Measurements from ENCODE around the gene HECTD3. TPM values are rescaled to one million over a fixed set of nuclear protein-coding genes. Genes with fewer than 3 reads are reported as not detected.
A peak's percentile ranks its signal among the peaks of the same experiment; 100 is the strongest.

Gene HECTD3
- polyA plus RNA-seq, 4 donors: 54.2 to 148 (median 81.9) TPM

DNA sequence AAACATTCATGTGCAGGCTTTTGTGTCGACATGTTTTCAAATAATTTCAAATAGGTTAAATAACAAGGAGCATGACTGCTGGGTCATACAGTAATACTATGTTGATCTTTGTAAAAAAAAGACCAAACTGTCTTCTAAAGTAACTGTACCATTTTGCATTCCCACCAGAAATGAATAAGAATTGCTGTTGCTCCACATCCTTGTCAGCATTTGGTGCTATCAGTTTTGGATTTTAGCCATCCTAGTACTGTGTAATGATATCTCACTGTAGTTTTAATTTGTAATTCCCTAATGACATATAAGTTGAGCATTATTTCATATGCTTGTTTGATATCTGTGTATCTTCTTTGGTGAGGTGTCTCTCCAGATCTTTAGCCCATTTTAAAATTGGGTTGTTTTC, 12.5 kb upstream of the HECTD3 start:
- WGBS, 3 donors: 91 to 95% (median 94%) methylated on average over 1 of the region's 1 CpG
- Histone ChIP-seq H3K27me3 (ENCODE audit: control insufficient read depth in 3 of 3, insufficient read depth in 3 of 3, low read length in 3 of 3) (no peaks in the 10 kb centered on the region), H3K4me3 (ENCODE audit: low read depth in 1 of 3, low read length in 3 of 3) (no peak overlapping the region), H3K4me1 (ENCODE audit: control insufficient read depth in 3 of 3, insufficient read depth in 2 of 3, low read depth in 1 of 3, low read length in 2 of 3) (no peaks in the 10 kb centered on the region), H3K36me3 (ENCODE audit: control insufficient read depth in 3 of 3, insufficient read depth in 2 of 3, low read depth in 1 of 3, low read length in 3 of 3) (peaks cover 0 to 12% (median 0%) of the 10 kb centered on the region in 3 donors), H3K9me3 (ENCODE audit: control insufficient read depth in 2 of 2, insufficient read depth in 1 of 2, low read depth in 1 of 2, low read length in 1 of 2) (no peaks in the 10 kb centered on the region), H3K27ac (ENCODE audit: low read depth in 1 of 3, low read length in 2 of 3) (no peak overlapping the region)
- DNase-seq (no peak), FAIRE-seq (no peak)

DNA sequence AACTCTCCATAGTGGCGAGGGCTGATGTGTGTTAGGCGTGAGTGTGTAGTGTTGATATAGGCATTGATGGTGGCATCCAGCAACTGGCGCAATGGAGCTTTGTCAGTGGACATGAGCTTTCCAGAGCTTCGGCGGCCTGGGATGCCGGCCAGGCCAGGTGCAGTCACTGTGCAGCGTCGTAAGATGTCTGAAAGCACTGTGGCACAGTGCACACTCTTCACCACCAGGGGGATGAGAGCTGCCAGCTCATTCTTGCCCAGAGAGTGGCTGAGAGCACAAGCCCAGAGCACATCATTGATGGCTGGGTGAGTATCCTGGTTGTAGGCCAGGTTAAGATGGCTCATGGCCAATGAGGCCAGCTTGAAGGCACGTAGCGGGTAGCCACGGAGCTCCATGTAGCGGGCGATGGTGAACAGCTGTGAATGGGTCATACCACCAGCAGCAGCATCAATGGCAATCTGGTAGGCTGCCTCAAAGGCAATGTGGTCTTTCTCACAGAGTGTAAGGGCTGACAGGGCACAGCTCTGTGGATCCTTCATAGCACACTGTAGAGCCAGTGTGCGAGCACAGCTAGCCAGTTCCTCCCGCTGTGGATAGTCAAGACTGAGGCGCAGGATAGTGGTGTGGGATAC, 7.6 kb upstream of the HECTD3 start:
- DNase-seq (peak; percentile 75 to 80), FAIRE-seq (no peak)
- H3K36me3 ChIP-seq (ENCODE audit: control insufficient read depth in 3 of 3, insufficient read depth in 2 of 3, low read depth in 1 of 3, low read length in 3 of 3): peaks cover 0 to 30% (median 0%) of the 10 kb centered on the region in 3 donors
- no peaks in the 10 kb centered on the region for H3K27me3 ChIP-seq (ENCODE audit: control insufficient read depth in 3 of 3, insufficient read depth in 3 of 3, low read length in 3 of 3)
- no peak overlapping the region for H3K27ac ChIP-seq (ENCODE audit: low read depth in 1 of 3, low read length in 2 of 3)
- no peak overlapping the region for H3K4me3 ChIP-seq (ENCODE audit: low read depth in 1 of 3, low read length in 3 of 3)
- H3K9me3 ChIP-seq (ENCODE audit: control insufficient read depth in 2 of 2, insufficient read depth in 1 of 2, low read depth in 1 of 2, low read length in 1 of 2): no peaks in the 10 kb centered on the region
- WGBS, 3 donors: 42 to 57% (median 54%) methylated on average over 16 of the region's 16 CpGs
- H3K4me1 ChIP-seq (ENCODE audit: control insufficient read depth in 3 of 3, insufficient read depth in 2 of 3, low read depth in 1 of 3, low read length in 2 of 3): no peaks in the 10 kb centered on the region

- no peak overlapping the region for H3K4me3 ChIP-seq (ENCODE audit: low read depth in 1 of 3, low read length in 3 of 3)
- H3K36me3 ChIP-seq (ENCODE audit: control insufficient read depth in 3 of 3, insufficient read depth in 2 of 3, low read depth in 1 of 3, low read length in 3 of 3): peaks cover 0 to 34% (median 0%) of the 10 kb centered on the region in 3 donors
- DNase-seq: no peak
- no peak overlapping the region for H3K27ac ChIP-seq (ENCODE audit: low read depth in 1 of 3, low read length in 2 of 3)
- WGBS, 3 donors: 76 to 91% (median 82%) methylated on average over 6 of the region's 6 CpGs
- FAIRE-seq: no peak
- no peaks in the 10 kb centered on the region for H3K9me3 ChIP-seq (ENCODE audit: control insufficient read depth in 2 of 2, insufficient read depth in 1 of 2, low read depth in 1 of 2, low read length in 1 of 2)
- no peaks in the 10 kb centered on the region for H3K27me3 ChIP-seq (ENCODE audit: control insufficient read depth in 3 of 3, insufficient read depth in 3 of 3, low read length in 3 of 3)
- H3K4me1 ChIP-seq (ENCODE audit: control insufficient read depth in 3 of 3, insufficient read depth in 2 of 3, low read depth in 1 of 3, low read length in 2 of 3): peaks cover 0 to 7% (median 0%) of the 10 kb centered on the region in 3 donors
Measured at GRCh38 chr1:45016767-45017166, 5.6 kb upstream of the HECTD3 start.

DNA sequence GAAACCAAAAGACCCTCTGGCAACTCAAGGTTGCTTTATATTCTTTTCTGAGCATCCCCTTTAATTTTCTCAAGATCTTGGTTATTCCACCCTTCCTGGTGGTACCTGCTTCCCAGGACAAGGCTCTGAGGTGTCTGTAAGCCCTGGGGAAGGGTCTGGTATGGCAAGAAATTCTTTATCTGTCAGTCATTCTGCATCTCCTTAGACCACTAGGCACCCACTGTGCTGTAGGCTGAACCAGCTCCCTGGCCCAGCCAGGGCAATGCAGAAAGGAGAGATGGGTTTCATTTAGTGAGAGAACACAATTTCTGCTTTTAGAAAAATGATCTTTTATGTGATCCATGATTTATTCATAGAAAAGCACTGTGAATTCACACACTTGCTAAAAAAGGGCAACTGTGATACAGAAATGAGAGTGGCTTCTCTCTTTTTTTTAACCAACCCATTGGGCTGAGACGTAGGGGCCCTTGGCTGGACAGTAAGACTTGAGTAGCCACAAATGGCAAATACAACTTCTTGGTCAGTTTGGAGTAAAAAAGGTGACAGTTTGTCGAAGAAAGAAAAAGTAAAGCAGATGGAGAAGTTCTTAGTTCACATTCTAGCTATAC, 5.1 kb upstream of the HECTD3 start:
- H3K36me3 ChIP-seq (ENCODE audit: control insufficient read depth in 3 of 3, insufficient read depth in 2 of 3, low read depth in 1 of 3, low read length in 3 of 3): peaks cover 0 to 34% (median 0%) of the 10 kb centered on the region in 3 donors
- H3K9me3 ChIP-seq (ENCODE audit: control insufficient read depth in 2 of 2, insufficient read depth in 1 of 2, low read depth in 1 of 2, low read length in 1 of 2): no peaks in the 10 kb centered on the region
- no peaks in the 10 kb centered on the region for H3K27me3 ChIP-seq (ENCODE audit: control insufficient read depth in 3 of 3, insufficient read depth in 3 of 3, low read length in 3 of 3)
- no peak for DNase-seq
- H3K4me3 ChIP-seq (ENCODE audit: low read depth in 1 of 3, low read length in 3 of 3): no peak overlapping the region
- H3K4me1 ChIP-seq (ENCODE audit: control insufficient read depth in 3 of 3, insufficient read depth in 2 of 3, low read depth in 1 of 3, low read length in 2 of 3): peaks cover 0 to 12% (median 5%) of the 10 kb centered on the region in 3 donors
- 70 to 90% (median 77%) methylated on average over 2 of the region's 2 CpGs for WGBS, 3 donors
- H3K27ac ChIP-seq (ENCODE audit: low read depth in 1 of 3, low read length in 2 of 3): no peak overlapping the region
- FAIRE-seq: no peak

DNA sequence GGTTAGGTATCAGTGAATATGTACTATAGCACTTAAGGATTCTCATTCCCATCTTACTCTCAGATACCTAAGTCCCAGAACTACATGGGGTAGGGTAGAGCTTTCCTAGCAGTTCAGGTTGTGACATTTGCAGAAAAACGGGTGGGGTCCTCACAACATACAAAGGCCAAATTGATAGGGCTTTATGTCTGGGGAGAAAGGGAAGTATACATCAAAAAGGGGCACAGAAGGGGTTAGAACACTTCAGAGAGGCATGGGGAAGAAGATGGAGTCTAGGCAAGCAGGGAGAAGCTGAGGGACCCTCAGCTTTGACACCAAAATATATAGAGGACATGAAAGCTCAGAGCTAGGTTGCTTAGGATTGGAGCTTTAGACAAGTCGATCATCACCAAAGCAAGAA, 4.6 kb upstream of the HECTD3 start:
- 78 to 81% (median 79%) methylated on average over 2 of the region's 2 CpGs for WGBS, 3 donors

DNA sequence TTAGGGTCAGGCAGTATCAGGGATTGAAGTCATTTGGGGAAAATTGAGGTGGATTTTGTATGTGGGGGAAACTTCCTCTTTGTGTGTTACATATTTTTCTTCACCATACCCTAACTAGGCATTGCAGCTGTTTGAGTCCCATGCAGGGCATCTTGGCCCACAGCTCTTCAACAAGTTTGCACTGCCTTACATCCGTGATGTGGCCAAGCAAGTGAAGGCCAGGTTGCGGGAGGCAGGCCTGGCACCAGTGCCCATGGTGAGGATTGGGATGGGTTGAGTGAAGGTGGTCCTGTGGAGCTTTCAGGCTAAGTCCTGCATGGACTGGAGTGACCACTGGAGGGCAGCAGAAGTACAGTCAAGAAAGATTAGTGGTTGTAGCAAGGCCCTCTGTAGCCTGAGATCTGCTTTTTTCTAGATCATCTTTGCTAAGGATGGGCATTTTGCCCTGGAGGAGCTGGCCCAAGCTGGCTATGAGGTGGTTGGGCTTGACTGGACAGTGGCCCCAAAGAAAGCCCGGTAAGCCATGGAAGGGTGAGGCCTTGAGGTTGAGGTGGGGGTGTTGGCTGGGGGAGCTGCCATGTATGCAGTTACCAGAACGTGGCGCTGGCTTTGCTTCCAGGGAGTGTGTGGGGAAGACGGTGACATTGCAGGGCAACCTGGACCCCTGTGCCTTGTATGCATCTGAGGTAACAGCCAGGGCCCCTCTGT, 3.4 kb upstream of the HECTD3 start:
- no peak for FAIRE-seq
- Histone ChIP-seq H3K9me3 (ENCODE audit: control insufficient read depth in 2 of 2, insufficient read depth in 1 of 2, low read depth in 1 of 2, low read length in 1 of 2) (no peaks in the 10 kb centered on the region), H3K4me1 (ENCODE audit: control insufficient read depth in 3 of 3, insufficient read depth in 2 of 3, low read depth in 1 of 3, low read length in 2 of 3) (peaks cover 3 to 19% (median 5%) of the 10 kb centered on the region in 3 donors), H3K27ac (ENCODE audit: low read depth in 1 of 3, low read length in 2 of 3) (no peak overlapping the region), H3K4me3 (ENCODE audit: low read depth in 1 of 3, low read length in 3 of 3) (no peak overlapping the region), H3K27me3 (ENCODE audit: control insufficient read depth in 3 of 3, insufficient read depth in 3 of 3, low read length in 3 of 3) (no peaks in the 10 kb centered on the region), H3K36me3 (ENCODE audit: control insufficient read depth in 3 of 3, insufficient read depth in 2 of 3, low read depth in 1 of 3, low read length in 3 of 3) (peaks cover 0 to 35% (median 0%) of the 10 kb centered on the region in 3 donors)
- 40 to 51% (median 47%) methylated on average over 6 of the region's 6 CpGs for WGBS, 3 donors
- peak; percentile 77 to 88 for DNase-seq

More for the DNA sequence above, 4.6 kb upstream of the HECTD3 start:
- H3K9me3 ChIP-seq (ENCODE audit: control insufficient read depth in 2 of 2, insufficient read depth in 1 of 2, low read depth in 1 of 2, low read length in 1 of 2): no peaks in the 10 kb centered on the region
- FAIRE-seq (no peak), DNase-seq (no peak)
- no peak overlapping the region for H3K27ac ChIP-seq (ENCODE audit: low read depth in 1 of 3, low read length in 2 of 3)
- H3K4me1 ChIP-seq (ENCODE audit: control insufficient read depth in 3 of 3, insufficient read depth in 2 of 3, low read depth in 1 of 3, low read length in 2 of 3): peaks cover 0 to 12% (median 5%) of the 10 kb centered on the region in 3 donors
- peaks cover 0 to 34% (median 0%) of the 10 kb centered on the region in 3 donors for H3K36me3 ChIP-seq (ENCODE audit: control insufficient read depth in 3 of 3, insufficient read depth in 2 of 3, low read depth in 1 of 3, low read length in 3 of 3)
- no peaks in the 10 kb centered on the region for H3K27me3 ChIP-seq (ENCODE audit: control insufficient read depth in 3 of 3, insufficient read depth in 3 of 3, low read length in 3 of 3)
- no peak overlapping the region for H3K4me3 ChIP-seq (ENCODE audit: low read depth in 1 of 3, low read length in 3 of 3)

DNA sequence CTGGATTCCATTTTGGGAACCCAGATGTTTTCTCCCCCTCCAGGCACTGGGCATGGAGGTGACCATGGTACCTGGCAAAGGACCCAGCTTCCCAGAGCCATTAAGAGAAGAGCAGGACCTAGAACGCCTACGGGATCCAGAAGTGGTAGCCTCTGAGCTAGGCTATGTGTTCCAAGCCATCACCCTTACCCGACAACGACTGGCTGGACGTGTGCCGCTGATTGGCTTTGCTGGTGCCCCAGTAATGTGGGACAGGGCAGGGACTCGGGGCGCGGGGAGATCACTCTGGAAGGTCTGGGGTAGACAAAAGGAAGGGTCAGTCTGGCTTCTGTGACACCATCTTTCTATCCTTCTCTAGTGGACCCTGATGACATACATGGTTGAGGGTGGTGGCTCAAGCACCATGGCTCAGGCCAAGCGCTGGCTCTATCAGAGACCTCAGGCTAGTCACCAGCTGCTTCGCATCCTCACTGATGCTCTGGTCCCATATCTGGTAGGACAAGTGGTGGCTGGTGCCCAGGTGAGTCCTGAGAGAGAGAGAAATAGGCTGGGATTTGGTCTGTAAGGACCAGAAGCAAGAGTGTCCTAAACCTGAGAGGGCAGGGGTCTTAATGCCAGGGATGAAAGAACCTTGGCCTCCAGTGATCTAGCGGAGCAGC, 2.6 kb upstream of the HECTD3 start:
- no peak for FAIRE-seq
- Histone ChIP-seq H3K36me3 (ENCODE audit: control insufficient read depth in 3 of 3, insufficient read depth in 2 of 3, low read depth in 1 of 3, low read length in 3 of 3) (peaks cover 2 to 36% (median 6%) of the 10 kb centered on the region in 3 donors), H3K9me3 (ENCODE audit: control insufficient read depth in 2 of 2, insufficient read depth in 1 of 2, low read depth in 1 of 2, low read length in 1 of 2) (no peaks in the 10 kb centered on the region), H3K4me1 (ENCODE audit: control insufficient read depth in 3 of 3, insufficient read depth in 2 of 3, low read depth in 1 of 3, low read length in 2 of 3) (peaks cover 3 to 26% (median 5%) of the 10 kb centered on the region in 3 donors), H3K27me3 (ENCODE audit: control insufficient read depth in 3 of 3, insufficient read depth in 3 of 3, low read length in 3 of 3) (no peaks in the 10 kb centered on the region), H3K27ac (ENCODE audit: low read depth in 1 of 3, low read length in 2 of 3) (no peak overlapping the region), H3K4me3 (ENCODE audit: low read depth in 1 of 3, low read length in 3 of 3) (no peak overlapping the region)
- 85 to 86% (median 85%) methylated on average over 12 of the region's 12 CpGs for WGBS, 3 donors
- no peak for DNase-seq

DNA sequence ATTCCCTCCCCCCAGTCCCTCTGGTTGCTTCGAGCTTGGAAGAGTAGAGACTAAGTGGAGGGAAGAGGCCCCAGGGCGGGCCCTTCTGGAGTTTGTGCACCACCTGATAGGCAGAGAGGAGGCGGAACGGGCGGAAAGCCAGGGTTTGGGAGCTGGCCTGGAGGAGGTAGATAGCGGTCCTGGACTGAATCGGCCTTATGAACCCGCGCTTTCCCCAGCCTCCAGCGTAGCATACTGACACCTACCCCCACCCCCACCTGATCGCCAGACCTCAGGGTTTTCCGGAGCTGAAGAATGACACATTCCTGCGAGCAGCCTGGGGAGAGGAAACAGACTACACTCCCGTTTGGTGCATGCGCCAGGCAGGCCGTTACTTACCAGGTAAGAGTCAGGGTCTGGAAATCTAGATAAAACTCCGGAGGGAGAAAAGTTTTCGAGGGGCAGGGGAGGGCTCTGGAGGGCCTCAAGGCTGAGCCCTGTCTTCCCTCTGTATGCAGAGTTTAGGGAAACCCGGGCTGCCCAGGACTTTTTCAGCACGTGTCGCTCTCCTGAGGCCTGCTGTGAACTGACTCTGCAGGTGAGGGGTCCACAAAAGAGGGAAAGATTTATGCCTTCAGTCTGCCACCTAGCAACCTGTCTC, 1.6 kb upstream of the HECTD3 start:
- FAIRE-seq (no peak), DNase-seq (peak; percentile 68 to 74)
- peaks cover 10 to 42% (median 14%) of the 10 kb centered on the region in 3 donors for H3K36me3 ChIP-seq (ENCODE audit: control insufficient read depth in 3 of 3, insufficient read depth in 2 of 3, low read depth in 1 of 3, low read length in 3 of 3)
- H3K9me3 ChIP-seq (ENCODE audit: control insufficient read depth in 2 of 2, insufficient read depth in 1 of 2, low read depth in 1 of 2, low read length in 1 of 2): no peaks in the 10 kb centered on the region
- peak overlapping the region; percentile 25 to 83 (median 77) for H3K27ac ChIP-seq (ENCODE audit: low read depth in 1 of 3, low read length in 2 of 3)
- no peaks in the 10 kb centered on the region for H3K27me3 ChIP-seq (ENCODE audit: control insufficient read depth in 3 of 3, insufficient read depth in 3 of 3, low read length in 3 of 3)
- 5 to 13% (median 9%) methylated on average over 21 of the region's 21 CpGs for WGBS, 3 donors
- H3K4me3 ChIP-seq (ENCODE audit: low read depth in 1 of 3, low read length in 3 of 3): peak overlapping the region; percentile 28 to 81 (median 50)
- peaks cover 3 to 26% (median 5%) of the 10 kb centered on the region in 3 donors for H3K4me1 ChIP-seq (ENCODE audit: control insufficient read depth in 3 of 3, insufficient read depth in 2 of 3, low read depth in 1 of 3, low read length in 2 of 3)
